ENCODE data around the gene KCNB1. TPM values are rescaled to one million over a fixed set of nuclear protein-coding genes. Genes with fewer than 3 reads are reported as not detected.

Gene KCNB1
- total RNA-seq, 2 experiments from 2014 or later, result not detected

DNA sequence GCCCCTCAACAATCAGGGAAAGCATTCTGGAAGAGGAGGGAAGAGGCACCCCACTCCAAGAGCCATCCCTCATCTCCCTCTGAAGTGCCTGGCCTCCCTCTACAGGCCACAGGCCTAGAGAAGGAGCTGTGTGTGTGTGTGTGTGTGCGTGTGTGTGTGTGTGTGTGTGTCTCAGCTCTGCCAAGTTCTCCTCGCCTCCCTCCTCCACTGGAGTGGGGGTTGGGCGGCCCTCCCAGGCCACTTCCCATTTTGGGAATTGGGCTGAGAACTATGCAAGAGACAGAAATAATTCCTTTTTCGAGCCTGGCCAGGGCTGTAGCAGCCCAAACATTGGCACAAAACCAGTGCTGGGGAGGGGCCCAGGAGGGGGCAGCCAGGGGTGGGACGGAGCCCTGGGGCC is 35.7 kb downstream of the KCNB1 start:
- H3K9me3 Mint-ChIP-seq, result no peaks in the 10 kb centered on the region

DNA sequence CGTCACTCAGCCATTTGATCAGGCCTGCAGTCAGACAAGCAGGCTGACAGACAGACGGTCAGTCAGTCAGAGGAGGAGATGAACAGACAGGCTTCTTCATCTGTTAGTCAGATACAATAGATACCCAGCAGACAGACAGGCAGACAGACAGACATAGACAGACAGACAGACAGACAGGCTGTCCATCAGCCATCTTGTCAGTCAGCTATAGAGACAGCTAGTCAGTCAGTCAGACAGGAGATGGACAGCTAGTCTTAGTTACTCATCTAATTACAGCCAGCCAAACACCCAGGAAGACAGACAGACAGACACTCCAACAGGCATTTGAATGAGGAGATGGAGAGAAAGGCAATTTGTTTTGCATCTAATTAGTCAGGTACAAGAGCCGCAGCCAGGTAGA is 36.4 kb downstream of the KCNB1 start:
- Mint-ChIP-seq H3K4me3 (no peak overlapping the region), H3K36me3 (no peaks in the 10 kb centered on the region), H3K27me3 (peaks cover 17% of the 10 kb centered on the region), H3K9me3 (no peaks in the 10 kb centered on the region), H3K4me1 (no peaks in the 10 kb centered on the region), H3K27ac (no peak overlapping the region)
- DNase-seq, result no peak

More for the DNA sequence above, 35.7 kb downstream of the KCNB1 start:
- H3K27ac Mint-ChIP-seq, result no peak overlapping the region
- H3K27me3 Mint-ChIP-seq, result peaks cover 17% of the 10 kb centered on the region
- no peak overlapping the region for H3K4me3 Mint-ChIP-seq
- no peaks in the 10 kb centered on the region for H3K4me1 Mint-ChIP-seq
- H3K36me3 Mint-ChIP-seq, result no peaks in the 10 kb centered on the region
- DNase-seq, result no peak

DNA sequence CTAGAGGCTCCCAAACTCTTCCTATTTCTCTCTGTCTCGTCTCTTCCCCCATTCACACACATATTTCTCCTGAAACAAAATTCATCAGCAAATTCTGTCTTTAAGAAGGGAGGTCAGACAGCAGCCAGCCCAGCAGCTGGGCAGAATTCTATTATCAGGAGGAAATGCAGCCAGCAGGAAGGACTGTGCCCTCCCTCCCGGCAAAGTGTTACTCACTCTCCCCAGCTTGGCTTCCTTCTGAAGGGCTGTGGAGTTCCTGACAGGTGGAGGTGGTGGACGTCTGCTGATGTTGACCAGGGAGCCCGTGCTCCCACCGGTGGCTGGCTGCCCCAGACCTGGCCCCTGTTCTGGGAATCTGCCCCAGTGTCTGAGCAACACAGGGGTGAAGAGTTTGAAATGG is 37.3 kb downstream of the KCNB1 start:
- peaks cover 17% of the 10 kb centered on the region for H3K27me3 Mint-ChIP-seq
- no peaks in the 10 kb centered on the region for H3K9me3 Mint-ChIP-seq
- H3K4me3 Mint-ChIP-seq, result no peak overlapping the region
- H3K4me1 Mint-ChIP-seq, result no peaks in the 10 kb centered on the region
- no peak for DNase-seq
- no peaks in the 10 kb centered on the region for H3K36me3 Mint-ChIP-seq
- no peak overlapping the region for H3K27ac Mint-ChIP-seq

DNA sequence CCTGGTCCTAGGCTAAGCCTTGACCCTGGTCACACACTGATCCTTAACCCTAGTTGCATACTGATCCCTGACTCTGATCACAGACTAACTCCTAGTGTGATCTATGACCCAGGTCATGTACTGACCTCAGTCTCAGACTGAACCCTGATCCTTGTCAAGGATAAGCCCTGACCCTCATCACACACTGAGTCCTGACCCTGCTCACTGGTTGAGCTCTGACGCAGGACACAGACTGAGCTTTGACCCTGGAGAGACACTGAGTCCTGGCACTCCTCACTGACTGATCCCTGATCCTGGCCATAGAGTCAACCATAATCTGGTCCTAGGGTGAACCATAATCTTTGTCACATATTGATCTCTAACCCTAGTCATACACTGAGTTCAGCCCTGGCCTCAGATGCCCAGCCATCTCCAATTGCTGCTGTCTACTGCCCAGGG is 37.9 kb downstream of the KCNB1 start:
- no peak for DNase-seq
- Mint-ChIP-seq H3K27me3 (peaks cover 18% of the 10 kb centered on the region), H3K27ac (no peak overlapping the region)

DNA sequence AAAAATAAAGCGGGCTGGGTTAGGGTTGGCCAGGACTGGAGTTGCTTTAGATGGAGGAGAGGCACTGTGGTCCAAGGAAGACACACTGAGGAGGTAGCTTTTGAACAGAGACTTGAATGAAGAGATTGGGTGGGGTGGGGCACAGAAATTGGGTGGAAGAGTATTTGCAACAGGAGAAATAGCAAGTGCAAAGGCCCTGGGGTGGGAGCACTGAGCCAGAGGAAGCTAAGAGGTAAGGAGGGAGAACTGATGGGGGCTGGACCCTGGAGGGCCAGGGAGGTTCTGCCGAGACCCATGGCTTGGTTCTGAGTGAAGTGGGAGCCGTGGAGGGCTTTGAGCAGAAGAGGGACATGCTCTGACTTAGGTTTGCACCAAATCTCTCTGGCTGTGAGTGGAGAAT is 45.4 kb downstream of the KCNB1 start:
- Mint-ChIP-seq H3K4me1 (no peaks in the 10 kb centered on the region), H3K27me3 (peaks cover 10% of the 10 kb centered on the region), H3K9me3 (no peaks in the 10 kb centered on the region), H3K27ac (no peak overlapping the region), H3K36me3 (no peaks in the 10 kb centered on the region), H3K4me3 (no peak overlapping the region)
- no peak for DNase-seq

More for the DNA sequence above, 37.9 kb downstream of the KCNB1 start:
- Mint-ChIP-seq H3K36me3 (no peaks in the 10 kb centered on the region), H3K9me3 (no peaks in the 10 kb centered on the region), H3K4me1 (no peaks in the 10 kb centered on the region), H3K4me3 (no peak overlapping the region)

DNA sequence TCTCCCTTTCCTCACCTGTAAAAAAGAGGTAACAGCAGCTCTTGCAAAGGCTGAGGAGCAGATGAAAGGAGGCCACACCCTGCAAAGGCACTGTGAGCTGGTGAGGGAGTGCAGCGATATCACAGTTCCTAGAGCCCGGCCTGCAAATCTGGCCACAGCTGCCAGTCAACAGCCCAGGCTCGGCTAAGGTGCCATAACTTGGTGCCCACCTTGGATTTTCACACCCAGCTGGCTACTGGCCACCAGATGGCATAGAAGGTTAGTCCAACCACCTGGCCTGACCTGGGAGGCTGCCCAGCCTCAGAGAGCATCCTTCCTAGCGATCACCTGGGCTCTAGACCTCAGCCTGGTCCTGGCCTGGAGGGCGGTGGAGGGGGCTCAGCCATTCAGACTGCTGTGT is 46.8 kb downstream of the KCNB1 start:
- Mint-ChIP-seq H3K4me1 (no peaks in the 10 kb centered on the region), H3K9me3 (no peaks in the 10 kb centered on the region), H3K36me3 (no peaks in the 10 kb centered on the region), H3K27ac (no peak overlapping the region), H3K27me3 (peaks cover 10% of the 10 kb centered on the region), H3K4me3 (no peak overlapping the region)
- DNase-seq, result no peak

DNA sequence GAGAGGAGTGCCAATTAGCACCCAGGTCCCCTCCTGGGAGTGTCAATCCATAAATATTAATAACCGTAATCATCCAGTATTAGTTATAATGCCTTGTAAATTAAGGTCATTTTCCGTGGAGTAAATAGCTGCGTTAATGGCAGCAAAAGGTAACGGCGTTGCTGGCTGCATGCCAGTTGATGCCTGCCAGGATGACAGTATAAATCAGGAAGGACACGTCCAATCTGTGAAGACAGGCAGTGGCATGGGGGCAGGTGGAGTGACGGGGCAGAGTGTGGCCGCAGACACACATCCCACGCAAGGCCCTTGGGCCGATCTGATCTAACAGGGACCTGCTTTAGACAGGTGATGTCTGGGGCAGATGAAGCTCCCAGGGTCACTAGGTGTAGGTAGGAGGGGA is 49.1 kb downstream of the KCNB1 start:
- Mint-ChIP-seq H3K9me3 (no peaks in the 10 kb centered on the region), H3K4me1 (no peaks in the 10 kb centered on the region), H3K36me3 (no peaks in the 10 kb centered on the region), H3K27ac (no peak overlapping the region), H3K27me3 (peaks cover 3% of the 10 kb centered on the region), H3K4me3 (no peak overlapping the region)
- DNase-seq, result no peak

DNA sequence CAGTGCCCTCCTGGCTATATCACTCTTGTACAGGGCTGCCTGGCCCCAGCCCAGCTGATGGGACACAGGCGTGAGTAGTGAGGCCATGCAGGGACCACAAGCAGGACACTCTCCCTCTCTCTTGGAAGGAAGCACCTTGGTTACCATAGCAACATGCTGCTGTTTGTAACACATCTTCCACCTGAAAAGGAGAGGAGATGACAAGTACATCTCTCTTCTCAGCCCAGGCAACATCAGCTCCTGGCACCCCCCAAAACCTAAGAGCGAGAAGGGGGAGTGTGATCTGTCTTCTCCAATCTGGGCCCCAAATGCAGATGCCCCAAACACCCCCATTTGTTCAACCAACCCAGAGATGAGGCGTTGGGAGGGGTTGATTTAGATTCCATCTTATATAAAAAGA is 49.9 kb downstream of the KCNB1 start:
- no peak for DNase-seq
- no peak overlapping the region for H3K27ac Mint-ChIP-seq
- H3K36me3 Mint-ChIP-seq, result no peaks in the 10 kb centered on the region
- no peak overlapping the region for H3K4me3 Mint-ChIP-seq
- H3K4me1 Mint-ChIP-seq, result no peaks in the 10 kb centered on the region
- peaks cover 3% of the 10 kb centered on the region for H3K27me3 Mint-ChIP-seq
- H3K9me3 Mint-ChIP-seq, result no peaks in the 10 kb centered on the region

DNA sequence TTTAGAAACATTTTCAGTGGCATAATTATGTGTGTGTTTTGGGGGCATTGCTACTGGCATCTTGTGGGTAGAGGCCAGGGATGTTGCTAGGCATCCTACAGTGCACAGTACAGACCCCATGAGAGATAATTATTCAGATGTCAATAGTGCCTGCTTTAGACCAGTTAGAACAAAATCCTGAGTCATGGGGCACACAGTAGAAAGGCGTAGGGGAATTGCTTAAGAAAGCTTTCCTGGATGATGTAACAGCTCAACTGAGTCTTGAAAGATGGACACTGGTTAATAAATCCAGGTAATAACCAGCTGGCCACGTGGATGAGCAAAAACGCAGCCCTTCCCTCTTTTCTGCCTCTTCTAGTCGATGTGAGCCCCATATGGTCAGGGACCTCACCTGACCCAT is 51.1 kb downstream of the KCNB1 start:
- H3K4me3 Mint-ChIP-seq, result no peak overlapping the region
- H3K27me3 Mint-ChIP-seq, result no peaks in the 10 kb centered on the region
- H3K9me3 Mint-ChIP-seq, result no peaks in the 10 kb centered on the region
- no peak for DNase-seq
- H3K36me3 Mint-ChIP-seq, result no peaks in the 10 kb centered on the region
- H3K27ac Mint-ChIP-seq, result no peak overlapping the region
- H3K4me1 Mint-ChIP-seq, result no peaks in the 10 kb centered on the region

DNA sequence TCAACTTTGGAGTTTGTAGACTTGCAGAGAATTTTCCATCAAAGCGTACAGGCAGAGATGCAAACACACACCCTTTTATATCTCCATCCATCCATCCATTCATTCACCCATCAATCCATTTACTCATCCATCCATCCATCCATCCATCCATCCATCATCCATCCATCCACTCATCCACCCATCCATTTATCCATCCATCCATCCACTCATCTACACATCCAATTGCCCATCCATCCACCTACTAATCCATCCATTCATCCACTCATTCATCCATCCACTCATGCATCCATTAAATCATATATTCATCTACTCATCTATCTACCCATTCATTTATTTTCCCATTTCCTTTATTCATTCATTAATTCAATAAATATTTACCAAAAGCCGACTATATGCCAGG is 52.1 kb downstream of the KCNB1 start:
- Mint-ChIP-seq H3K27ac (no peak overlapping the region), H3K9me3 (no peaks in the 10 kb centered on the region), H3K4me3 (no peak overlapping the region), H3K4me1 (no peaks in the 10 kb centered on the region), H3K27me3 (peaks cover 1% of the 10 kb centered on the region), H3K36me3 (no peaks in the 10 kb centered on the region)
- DNase-seq, result no peak

DNA sequence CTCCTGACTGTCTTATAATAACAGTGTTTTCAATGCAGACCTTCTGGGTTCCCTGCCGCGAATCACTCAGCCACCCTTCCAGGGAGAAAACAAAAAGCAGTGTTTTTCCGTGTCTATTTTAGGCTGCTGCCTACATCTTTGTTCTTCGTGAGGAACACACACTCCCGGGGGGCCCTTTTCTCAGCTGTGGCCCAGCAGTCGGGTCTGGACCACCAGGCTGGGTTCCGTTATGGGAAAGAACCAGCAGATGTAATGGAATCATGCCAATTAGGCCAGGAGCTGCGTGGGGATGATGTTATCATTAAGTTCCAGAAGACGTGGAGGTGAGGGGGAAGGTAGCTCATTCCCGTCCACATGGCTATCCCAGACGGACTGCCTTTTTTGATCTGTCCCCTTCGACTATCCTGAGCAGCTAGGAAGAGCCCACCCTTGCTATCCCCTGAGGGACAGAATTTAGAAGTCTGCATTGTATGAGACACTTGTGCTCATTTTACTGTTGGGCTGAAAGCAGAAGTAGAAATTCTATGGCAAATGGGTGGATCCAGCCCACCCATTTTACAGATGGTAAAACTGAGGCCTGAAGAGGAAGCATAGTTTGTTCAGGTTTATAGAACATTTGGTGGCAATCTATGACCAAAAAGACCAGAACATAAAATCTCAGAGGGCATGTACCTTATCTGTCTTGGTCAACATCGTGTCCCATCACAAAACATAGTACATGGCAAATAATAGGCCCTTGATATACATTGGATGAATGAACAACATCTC is 54.5 kb downstream of the KCNB1 start:
- no peaks in the 10 kb centered on the region for H3K36me3 Mint-ChIP-seq
- H3K27me3 Mint-ChIP-seq, result peaks cover 6% of the 10 kb centered on the region
- DNase-seq, result no peak
- no peak overlapping the region for H3K27ac Mint-ChIP-seq
- no peaks in the 10 kb centered on the region for H3K4me1 Mint-ChIP-seq
- no peaks in the 10 kb centered on the region for H3K9me3 Mint-ChIP-seq
- no peak overlapping the region for H3K4me3 Mint-ChIP-seq

DNA sequence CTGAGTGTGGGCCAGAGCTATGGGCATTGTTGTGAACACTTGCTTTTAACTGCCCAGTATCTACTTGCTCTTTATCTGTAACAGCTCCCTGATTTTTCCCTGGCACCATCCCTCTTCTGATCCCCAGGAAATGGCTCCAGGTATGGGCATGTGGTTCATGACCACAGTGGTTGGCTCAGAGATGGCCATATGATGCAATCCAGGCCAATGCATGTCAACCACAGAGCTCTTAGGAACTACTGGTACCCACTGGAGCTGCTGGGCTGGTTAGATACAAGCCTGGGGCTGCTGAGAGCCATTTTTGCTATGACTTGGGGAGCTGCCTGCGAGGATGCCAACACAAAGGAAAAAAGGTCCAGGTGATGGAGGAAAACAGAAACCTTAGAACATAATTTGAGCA is 55.6 kb downstream of the KCNB1 start:
- Mint-ChIP-seq H3K36me3 (no peaks in the 10 kb centered on the region), H3K4me1 (no peaks in the 10 kb centered on the region)

DNA sequence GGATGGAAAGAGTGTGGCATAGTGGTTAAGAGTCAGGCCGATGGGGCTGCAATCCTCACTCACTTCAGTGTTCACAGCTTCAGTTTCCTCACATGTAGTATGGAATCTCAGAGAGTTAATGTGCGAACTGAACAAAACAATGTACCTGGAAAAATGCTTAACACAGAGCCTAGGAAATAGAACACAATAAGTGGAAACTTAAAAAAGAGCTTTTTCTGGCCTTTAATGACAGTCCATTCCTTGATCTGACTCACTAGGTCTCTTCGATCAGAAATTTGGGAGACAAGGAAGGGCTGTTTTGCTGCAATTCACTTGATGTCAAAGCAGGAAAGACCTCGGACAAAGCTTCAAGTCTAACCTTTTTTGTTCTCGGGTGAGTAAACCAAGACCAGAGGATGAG is 56.1 kb downstream of the KCNB1 start:
- Mint-ChIP-seq H3K4me1 (no peaks in the 10 kb centered on the region), H3K4me3 (no peak overlapping the region), H3K27me3 (peaks cover 6% of the 10 kb centered on the region), H3K36me3 (no peaks in the 10 kb centered on the region), H3K27ac (no peak overlapping the region), H3K9me3 (no peaks in the 10 kb centered on the region)
- DNase-seq, result no peak

More for the DNA sequence above, 55.6 kb downstream of the KCNB1 start:
- DNase-seq, result no peak
- H3K4me3 Mint-ChIP-seq, result no peak overlapping the region
- H3K27ac Mint-ChIP-seq, result no peak overlapping the region
- H3K9me3 Mint-ChIP-seq, result no peaks in the 10 kb centered on the region
- peaks cover 6% of the 10 kb centered on the region for H3K27me3 Mint-ChIP-seq

DNA sequence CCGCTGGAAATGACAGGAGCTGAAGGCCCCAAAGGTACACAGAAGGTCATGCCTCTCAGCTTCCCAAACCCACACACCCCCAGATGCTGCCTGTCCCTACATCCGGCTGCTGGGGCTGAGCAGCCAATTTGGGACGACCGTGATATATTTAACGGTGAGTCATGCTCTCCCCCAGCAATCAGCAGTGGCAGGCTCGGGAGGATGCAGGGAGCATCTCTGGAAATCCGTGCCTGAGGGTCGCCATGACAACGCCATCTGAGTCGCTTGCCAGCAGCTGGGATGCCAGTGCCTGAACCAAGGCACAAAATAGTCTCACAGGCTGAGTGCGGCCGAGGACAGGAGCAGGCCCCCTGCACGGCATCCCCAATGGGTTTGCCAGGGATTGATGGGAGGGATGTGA is 57.9 kb downstream of the KCNB1 start:
- Mint-ChIP-seq H3K9me3 (no peaks in the 10 kb centered on the region), H3K4me1 (no peaks in the 10 kb centered on the region), H3K36me3 (no peaks in the 10 kb centered on the region), H3K27ac (no peak overlapping the region), H3K4me3 (no peak overlapping the region), H3K27me3 (peaks cover 6% of the 10 kb centered on the region)
- DNase-seq, result no peak

DNA sequence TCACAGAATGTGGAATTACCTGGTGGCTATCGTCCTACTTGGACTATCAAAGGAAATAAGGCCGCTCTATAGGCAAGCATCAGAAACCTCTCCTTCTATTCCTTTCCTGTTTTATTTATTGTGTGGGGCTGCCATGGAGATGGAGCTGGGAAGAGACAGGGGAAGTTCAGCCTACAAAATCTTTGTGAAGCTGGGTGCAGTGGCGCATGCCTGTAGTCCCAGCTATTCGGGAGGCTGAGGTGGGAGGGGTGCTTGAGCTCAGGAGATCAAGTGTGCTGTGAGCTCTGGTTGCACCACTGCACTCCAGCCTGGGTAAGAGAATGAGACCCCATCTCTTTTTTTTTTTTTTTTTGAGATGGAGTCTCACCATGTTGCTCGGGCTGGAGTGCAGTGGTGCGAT is 60.3 kb downstream of the KCNB1 start:
- Mint-ChIP-seq H3K27me3 (peaks cover 6% of the 10 kb centered on the region), H3K4me1 (no peaks in the 10 kb centered on the region), H3K4me3 (no peak overlapping the region), H3K27ac (no peak overlapping the region), H3K9me3 (no peaks in the 10 kb centered on the region), H3K36me3 (no peaks in the 10 kb centered on the region)
- DNase-seq, result no peak

DNA sequence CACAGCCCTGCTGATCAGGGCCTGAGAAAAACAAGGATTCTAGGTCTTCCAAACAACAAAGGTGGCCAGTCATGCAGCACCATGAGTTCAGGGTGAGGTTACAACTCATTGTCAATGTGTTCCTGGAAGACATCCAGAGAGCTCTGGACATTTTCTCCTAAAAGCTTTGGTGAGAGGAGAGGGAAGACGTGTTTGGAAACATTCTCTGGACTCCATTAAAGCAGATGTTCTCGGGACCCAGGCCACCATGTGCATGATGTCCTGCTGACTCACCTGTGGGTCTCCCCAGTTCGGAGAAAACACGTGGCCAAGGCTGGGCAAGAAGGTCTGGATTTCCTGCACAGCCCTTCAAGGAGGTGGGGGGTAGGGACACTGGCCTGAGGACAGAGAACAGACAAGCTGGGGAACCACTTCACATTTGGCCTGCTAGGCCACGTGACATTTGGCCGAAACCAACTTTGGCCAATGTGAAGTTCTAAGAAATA is 61.6 kb downstream of the KCNB1 start:
- Mint-ChIP-seq H3K4me3 (no peak overlapping the region), H3K9me3 (no peaks in the 10 kb centered on the region), H3K27me3 (peaks cover 6% of the 10 kb centered on the region), H3K36me3 (no peaks in the 10 kb centered on the region), H3K4me1 (no peaks in the 10 kb centered on the region), H3K27ac (no peak overlapping the region)
- no peak for DNase-seq

All from activated naive CD8-positive, alpha-beta T cell treated with anti-CD3 and anti-CD28 coated beads for 36 hours (primary cell).